ENCODE measurements around the gene LRRC10B.

Gene LRRC10B

DNA sequence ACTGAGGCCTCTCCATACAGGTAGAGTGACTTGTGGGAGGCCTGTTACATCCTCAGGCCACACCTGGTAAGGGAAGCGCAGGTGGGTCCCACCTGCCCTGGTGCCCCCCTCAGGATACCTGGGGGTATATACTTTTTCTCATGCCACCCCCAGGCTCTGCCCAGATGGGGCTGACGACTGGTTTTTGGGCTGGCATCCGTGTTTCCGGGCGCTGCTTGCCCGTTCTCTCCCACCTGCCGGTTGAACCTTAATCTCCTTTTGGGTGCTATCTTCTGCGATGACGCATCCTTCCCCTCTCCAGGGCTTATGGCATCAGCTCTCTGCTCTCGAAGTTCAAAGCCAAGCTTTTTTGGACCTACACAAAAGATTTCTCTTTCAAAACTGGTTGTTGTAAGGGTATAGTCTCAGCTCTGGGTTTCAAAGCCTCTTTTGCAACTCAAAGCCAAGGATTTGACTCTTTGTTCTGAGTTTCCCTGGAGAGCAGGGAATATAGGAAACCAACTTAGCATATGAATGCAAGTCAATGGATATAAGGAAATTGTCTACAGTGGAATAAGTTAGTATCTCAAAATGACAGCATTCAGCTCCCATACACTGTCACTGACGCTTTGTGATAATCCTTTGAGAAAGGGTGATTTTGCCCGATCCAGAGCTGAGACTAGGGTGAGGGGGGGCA, 8.6 kb upstream of the LRRC10B start:
- Histone ChIP-seq H3K27me3 (ENCODE audit: insufficient read depth, poor library complexity, severe bottlenecking) (no peaks in the 10 kb centered on the region), H3K4me1 (ENCODE audit: insufficient read depth, poor library complexity, severe bottlenecking) (no peaks in the 10 kb centered on the region), H3K9me3 (ENCODE audit: severe bottlenecking) (no peaks in the 10 kb centered on the region), H3K4me3 (ENCODE audit: severe bottlenecking) (no peak overlapping the region), H3K36me3 (ENCODE audit: low read depth) (no peaks in the 10 kb centered on the region), H3K27ac (ENCODE audit: poor library complexity, severe bottlenecking) (no peak overlapping the region)
- ATAC-seq (ENCODE audit: low read depth) (no peak), DNase-seq (ENCODE audit: low spot score) (no peak)
- TF ChIP-seq, protein P1, sequence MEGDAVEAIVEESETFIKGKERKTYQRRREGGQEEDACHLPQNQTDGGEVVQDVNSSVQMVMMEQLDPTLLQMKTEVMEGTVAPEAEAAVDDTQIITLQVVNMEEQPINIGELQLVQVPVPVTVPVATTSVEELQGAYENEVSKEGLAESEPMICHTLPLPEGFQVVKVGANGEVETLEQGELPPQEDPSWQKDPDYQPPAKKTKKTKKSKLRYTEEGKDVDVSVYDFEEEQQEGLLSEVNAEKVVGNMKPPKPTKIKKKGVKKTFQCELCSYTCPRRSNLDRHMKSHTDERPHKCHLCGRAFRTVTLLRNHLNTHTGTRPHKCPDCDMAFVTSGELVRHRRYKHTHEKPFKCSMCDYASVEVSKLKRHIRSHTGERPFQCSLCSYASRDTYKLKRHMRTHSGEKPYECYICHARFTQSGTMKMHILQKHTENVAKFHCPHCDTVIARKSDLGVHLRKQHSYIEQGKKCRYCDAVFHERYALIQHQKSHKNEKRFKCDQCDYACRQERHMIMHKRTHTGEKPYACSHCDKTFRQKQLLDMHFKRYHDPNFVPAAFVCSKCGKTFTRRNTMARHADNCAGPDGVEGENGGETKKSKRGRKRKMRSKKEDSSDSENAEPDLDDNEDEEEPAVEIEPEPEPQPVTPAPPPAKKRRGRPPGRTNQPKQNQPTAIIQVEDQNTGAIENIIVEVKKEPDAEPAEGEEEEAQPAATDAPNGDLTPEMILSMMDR (IDR thresholded peaks at IDR 0.05; ENCODE audit: poor library complexity, severe bottlenecking): no peak

DNA sequence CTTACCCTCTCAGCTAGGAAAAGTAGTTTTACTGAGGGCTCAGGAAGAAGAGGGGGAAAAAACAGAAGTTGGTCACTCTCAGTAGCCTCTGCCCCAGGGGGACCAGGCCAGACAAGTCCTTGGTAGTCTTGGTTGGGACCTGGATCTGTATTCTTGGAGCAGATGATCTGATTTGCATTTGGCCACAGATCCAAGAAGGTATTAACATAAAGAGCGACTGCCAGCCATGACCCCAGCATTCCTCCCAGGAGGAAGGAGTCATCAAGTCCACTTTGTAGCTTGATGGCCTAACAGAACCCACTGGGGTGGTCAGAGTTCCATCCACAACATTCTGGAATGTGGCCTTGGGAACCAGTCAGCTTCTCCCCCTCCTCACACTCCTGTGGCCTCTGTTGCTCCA, 6.0 kb upstream of the LRRC10B start:
- Histone ChIP-seq H3K4me1 (ENCODE audit: insufficient read depth, poor library complexity, severe bottlenecking) (no peaks in the 10 kb centered on the region), H3K27me3 (ENCODE audit: insufficient read depth, poor library complexity, severe bottlenecking) (peaks cover 12% of the 10 kb centered on the region), H3K4me3 (ENCODE audit: severe bottlenecking) (no peak overlapping the region), H3K9me3 (ENCODE audit: severe bottlenecking) (no peaks in the 10 kb centered on the region), H3K36me3 (ENCODE audit: low read depth) (no peaks in the 10 kb centered on the region), H3K27ac (ENCODE audit: poor library complexity, severe bottlenecking) (no peak overlapping the region)
- TF ChIP-seq, protein P1 (IDR thresholded peaks at IDR 0.05; ENCODE audit: poor library complexity, severe bottlenecking): no peak
- DNase-seq (ENCODE audit: low spot score): no peak
- no peak for ATAC-seq (ENCODE audit: low read depth)

DNA sequence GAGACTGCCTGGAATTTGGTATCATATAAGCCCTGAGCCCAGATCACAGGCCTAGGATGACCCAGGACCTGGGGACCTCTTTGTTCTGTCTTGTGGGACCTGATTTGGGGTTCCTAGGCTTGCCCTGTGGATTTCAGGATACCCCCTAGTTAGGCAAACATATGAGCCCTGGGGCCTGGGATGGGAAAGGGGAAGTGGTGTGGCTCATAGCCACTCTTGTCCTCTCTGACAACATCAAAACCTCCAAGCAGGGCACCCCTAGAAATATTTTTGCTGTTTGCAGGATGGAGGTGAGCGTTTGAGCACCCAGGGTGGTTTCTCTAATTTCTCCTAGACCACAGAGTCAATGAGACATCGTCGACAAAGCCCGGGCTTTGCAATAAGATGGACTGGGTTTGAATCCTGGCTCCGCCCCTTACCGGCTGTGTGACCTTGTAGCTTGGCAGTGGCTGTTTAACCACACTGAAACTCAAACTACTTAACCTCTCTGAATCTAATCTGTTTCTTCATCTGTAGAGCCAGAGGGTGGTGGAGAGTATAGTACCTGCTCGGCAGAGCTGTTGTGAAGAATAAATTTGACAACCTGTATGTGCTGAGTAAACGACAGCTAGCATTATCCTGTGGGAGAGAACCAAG, 5.3 kb upstream of the LRRC10B start:
- H3K27me3 ChIP-seq (ENCODE audit: insufficient read depth, poor library complexity, severe bottlenecking): peaks cover 19% of the 10 kb centered on the region
- H3K36me3 ChIP-seq (ENCODE audit: low read depth): no peaks in the 10 kb centered on the region
- TF ChIP-seq, protein P1 (IDR thresholded peaks at IDR 0.05; ENCODE audit: poor library complexity, severe bottlenecking): no peak
- no peak overlapping the region for H3K4me3 ChIP-seq (ENCODE audit: severe bottlenecking)
- ATAC-seq (ENCODE audit: low read depth) (no peak), DNase-seq (ENCODE audit: low spot score) (no peak)
- no peaks in the 10 kb centered on the region for H3K9me3 ChIP-seq (ENCODE audit: severe bottlenecking)
- no peaks in the 10 kb centered on the region for H3K4me1 ChIP-seq (ENCODE audit: insufficient read depth, poor library complexity, severe bottlenecking)
- H3K27ac ChIP-seq (ENCODE audit: poor library complexity, severe bottlenecking): no peak overlapping the region

DNA sequence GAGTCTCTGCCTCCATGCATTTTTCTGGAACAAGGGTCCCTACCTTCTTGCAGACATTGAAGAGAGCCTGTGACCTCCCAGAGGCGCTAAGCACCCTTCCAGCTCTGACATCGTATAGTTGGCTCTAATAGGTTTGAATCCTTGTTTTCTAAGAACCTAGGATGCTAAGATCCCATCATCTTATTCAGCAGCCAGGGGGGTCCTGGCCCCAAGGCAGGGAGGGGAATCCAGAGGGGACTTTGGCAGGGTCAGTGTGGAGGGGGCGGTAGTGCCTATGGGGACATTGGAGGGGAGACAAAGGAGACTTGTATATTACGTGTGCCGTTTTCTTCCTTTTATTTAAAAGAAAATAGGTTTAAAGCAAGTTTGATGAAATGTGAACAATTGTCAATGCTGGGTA, 3.4 kb upstream of the LRRC10B start:
- Histone ChIP-seq H3K27me3 (ENCODE audit: insufficient read depth, poor library complexity, severe bottlenecking) (peaks cover 30% of the 10 kb centered on the region), H3K4me1 (ENCODE audit: insufficient read depth, poor library complexity, severe bottlenecking) (no peaks in the 10 kb centered on the region), H3K4me3 (ENCODE audit: severe bottlenecking) (no peak overlapping the region), H3K27ac (ENCODE audit: poor library complexity, severe bottlenecking) (no peak overlapping the region), H3K36me3 (ENCODE audit: low read depth) (no peaks in the 10 kb centered on the region), H3K9me3 (ENCODE audit: severe bottlenecking) (no peaks in the 10 kb centered on the region)
- DNase-seq (ENCODE audit: low spot score) (no peak), ATAC-seq (ENCODE audit: low read depth) (no peak)
- TF ChIP-seq, protein P1 (IDR thresholded peaks at IDR 0.05; ENCODE audit: poor library complexity, severe bottlenecking): no peak

DNA sequence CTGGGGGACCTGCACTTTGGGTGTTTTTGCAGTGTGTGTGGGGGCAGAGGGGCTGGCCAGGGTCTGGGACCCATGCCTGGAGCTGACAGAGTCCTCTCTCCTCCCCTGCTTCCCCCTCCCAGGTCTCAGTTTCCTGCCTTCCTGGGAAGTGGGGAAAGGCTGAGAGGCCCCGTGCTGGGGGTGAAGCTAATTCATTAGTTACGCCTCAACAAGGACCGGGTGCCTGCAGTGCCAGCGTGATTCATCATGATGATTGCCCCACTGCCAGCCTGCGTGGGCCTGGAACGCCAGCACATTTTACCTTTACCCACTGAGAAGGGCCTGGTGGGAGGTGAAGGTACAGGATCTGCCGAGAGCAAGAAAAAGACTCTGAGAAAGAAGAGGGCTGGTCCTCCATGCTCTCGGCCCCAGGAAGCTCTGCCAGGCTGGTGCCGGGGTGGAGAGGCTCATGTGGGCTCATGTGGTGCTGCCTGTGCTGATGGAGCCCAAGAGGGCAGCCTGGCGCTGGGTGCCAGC, 2.9 kb upstream of the LRRC10B start:
- H3K27ac ChIP-seq (ENCODE audit: poor library complexity, severe bottlenecking): no peak overlapping the region
- no peaks in the 10 kb centered on the region for H3K4me1 ChIP-seq (ENCODE audit: insufficient read depth, poor library complexity, severe bottlenecking)
- TF ChIP-seq, protein P1 (IDR thresholded peaks at IDR 0.05; ENCODE audit: poor library complexity, severe bottlenecking): no peak
- peaks cover 31% of the 10 kb centered on the region for H3K27me3 ChIP-seq (ENCODE audit: insufficient read depth, poor library complexity, severe bottlenecking)
- 0 out of 3 replicates have a peak, but pooled peaks have one; percentile 17 for ATAC-seq (ENCODE audit: low read depth)
- no peaks in the 10 kb centered on the region for H3K9me3 ChIP-seq (ENCODE audit: severe bottlenecking)
- no peak overlapping the region for H3K4me3 ChIP-seq (ENCODE audit: severe bottlenecking)
- DNase-seq (ENCODE audit: low spot score): no peak
- no peaks in the 10 kb centered on the region for H3K36me3 ChIP-seq (ENCODE audit: low read depth)
